HEK293 (cell line): ENCODE measurements around the gene PPDPF.

Experiments
- CTCF ChIP-seq: fragments of 450-650 bp; formaldehyde crosslinking; IDR thresholded peaks from 2 replicates; pipeline ENCODE4 v1.5.1; 2016; ENCODE audit warnings: missing biosample characterization, missing genetic modification characterization
- HOXD13 ChIP-seq: sonication (generic); formaldehyde crosslinking; IDR thresholded peaks from 2 replicates; pipeline ENCODE4 v1.8.0; 2022; ENCODE audit warnings: missing genetic modification reagents, borderline replicate concordance
- YY1 ChIP-seq: fragments of 450-650 bp; formaldehyde crosslinking; IDR thresholded peaks from 2 replicates; pipeline ENCODE4 v1.5.1; 2018; ENCODE audit warnings: missing biosample characterization, missing genetic modification characterization
- ZBTB10 ChIP-seq: fragments of 450-650 bp; formaldehyde crosslinking; IDR thresholded peaks from 2 replicates; pipeline ENCODE4 v1.5.1; 2016; ENCODE audit warnings: missing biosample characterization, missing genetic modification characterization
- ZEB2 ChIP-seq: fragments of 450-650 bp; formaldehyde crosslinking; IDR thresholded peaks from 2 replicates; pipeline ENCODE4 v1.5.1; 2016; ENCODE audit warnings: missing biosample characterization, missing genetic modification characterization
- ZFP41 ChIP-seq: fragments of 450-650 bp; formaldehyde crosslinking; IDR thresholded peaks from 2 replicates; pipeline ENCODE4 v1.5.1; 2016; ENCODE audit warnings: missing biosample characterization, missing genetic modification characterization, borderline replicate concordance
- ZNF138 ChIP-seq: fragments of 450-650 bp; formaldehyde crosslinking; IDR thresholded peaks from 2 replicates; pipeline ENCODE4 v1.5.1; 2016; ENCODE audit warnings: missing biosample characterization, missing genetic modification characterization, borderline replicate concordance
- ZNF175 ChIP-seq: fragments of 450-650 bp; formaldehyde crosslinking; IDR thresholded peaks from 2 replicates; pipeline ENCODE4 v1.5.1; 2016; ENCODE audit warnings: missing biosample characterization, missing genetic modification characterization
- ZNF280C ChIP-seq: fragments of 450-650 bp; formaldehyde crosslinking; IDR thresholded peaks from 2 replicates; pipeline ENCODE4 v1.5.1; 2016; ENCODE audit warnings: missing biosample characterization, missing genetic modification characterization
- ZNF302 ChIP-seq: fragments of 450-650 bp; formaldehyde crosslinking; IDR thresholded peaks from 2 replicates; pipeline ENCODE4 v1.5.1; 2016; ENCODE audit warnings: missing biosample characterization, missing genetic modification characterization, low read depth
- ZNF658 ChIP-seq: fragments of 450-650 bp; formaldehyde crosslinking; IDR thresholded peaks from 2 replicates; pipeline ENCODE4; 2016; ENCODE audit warnings: missing biosample characterization, missing genetic modification characterization

GRCh38 chr20:63567386-63568169, 47.0 kb downstream of the PPDPF start:
- no peak for TF ChIP-seq CTCF
- no peak for TF ChIP-seq ZNF175 (tag by site-specific recombination)
- no peak for TF ChIP-seq ZNF658 (tag by site-specific recombination)
- TF ChIP-seq YY1 (tag by site-specific recombination), result no peak
- TF ChIP-seq ZNF280C, result no peak
- no peak for TF ChIP-seq ZBTB10 (tag by site-specific recombination)
- TF ChIP-seq ZNF302 (tag by site-specific recombination), result no peak
- TF ChIP-seq ZNF138, result no peak
- no peak for TF ChIP-seq ZEB2 (tag by site-specific recombination)
- no peak for TF ChIP-seq HOXD13 (CRISPR knock-in tag)
- TF ChIP-seq ZFP41, result no peak
